IMR-90 (cell line): ENCODE data around the gene EGFL8. TPM values are rescaled to one million over a fixed set of nuclear protein-coding genes. Genes with fewer than 3 reads are reported as not detected.

ENCODE experiments used
- ATAC-seq: fragments of 200-7000 bp; cut with Tn5 transposase; 2 replicates; pipeline ENCODE4 v1.9.1; 2020; ENCODE audit warnings: low read depth, mild to moderate bottlenecking, moderate library complexity
- BruUV-seq: library from RNA; stranded (reverse); fragments of 400-500 nt; replicated peaks from 2 replicates; lab custom pipeline; 2021; lab: Mats Ljungman, UMichigan
- CTCF ChIA-PET: fragments of 300-600 bp; formaldehyde crosslinking; extraction: SDS; loops from one replicate; lab custom pipeline; 2021; ENCODE audit warnings: antibody characterized with exemption; lab: Yijun Ruan, JAX
- POLR2A ChIA-PET: fragments of 300-600 bp; sonication (Branson Sonifier 250); formaldehyde crosslinking; loops from one replicate; lab custom pipeline; 2022; ENCODE audit warnings: antibody characterized with exemption; ENCODE audit not compliant: unreplicated experiment; lab: Charles Lee
- DNase-seq: peaks from one replicate; pipeline ENCODE4 v3.0.0; 2013
- H2AFZ ChIP-seq: replicated peaks from 2 replicates; pipeline ENCODE3; 2013; ENCODE audit warnings: low read length, mild to moderate bottlenecking; ENCODE audit not compliant: poor library complexity
- H2AK5ac ChIP-seq: 2 replicates; pipeline ENCODE4 v1.6.1; 2013; ENCODE audit warnings: low read depth, low read length, inconsistent platforms
- H2AK9ac ChIP-seq: replicated peaks from 2 replicates; pipeline ENCODE3; 2013; ENCODE audit warnings: mild to moderate bottlenecking, low read depth, low read length, moderate library complexity; ENCODE audit not compliant: poor library complexity
- H2BK120ac ChIP-seq: 2 replicates; pipeline ENCODE4 v1.6.1; 2013; ENCODE audit warnings: low read depth, low read length, inconsistent platforms
- H2BK15ac ChIP-seq: 3 replicates; pipeline ENCODE4 v1.6.1; 2013; ENCODE audit warnings: low read depth, low read length, inconsistent platforms
- H2BK20ac ChIP-seq: 2 replicates; pipeline ENCODE4 v1.6.1; 2013; ENCODE audit warnings: low read depth, mild to moderate bottlenecking, inconsistent platforms, low read length, moderate library complexity
- H2BK5ac ChIP-seq: 2 replicates; pipeline ENCODE4 v1.6.1; 2013; ENCODE audit warnings: mild to moderate bottlenecking, low read depth, low read length, inconsistent platforms; ENCODE audit not compliant: poor library complexity, severe bottlenecking
- H3K14ac ChIP-seq: replicated peaks from 2 replicates; pipeline ENCODE4 v1.6.1; 2013; ENCODE audit warnings: low read depth, low read length, inconsistent platforms
- H3K18ac ChIP-seq: 2 replicates; pipeline ENCODE4 v1.6.1; 2013; ENCODE audit warnings: low read depth, low read length, control low read depth
- H3K23ac ChIP-seq: 2 replicates; pipeline ENCODE4 v1.6.1; 2013; ENCODE audit warnings: low read depth, low read length, inconsistent platforms
- H3K27ac ChIP-seq: 2 replicates; pipeline ENCODE4 v1.5.1; 2013; ENCODE audit warnings: mild to moderate bottlenecking, control low read depth, low read length; ENCODE audit not compliant: insufficient read depth
- H3K27me3 ChIP-seq: 2 replicates; pipeline ENCODE4 v1.6.1; 2013; ENCODE audit warnings: low read length; ENCODE audit not compliant: control insufficient read depth, insufficient read depth
- H3K36me3 ChIP-seq: 2 replicates; pipeline ENCODE4 v1.6.1; 2013; ENCODE audit warnings: low read length, mixed read lengths; ENCODE audit not compliant: control insufficient read depth, insufficient read depth
- H3K4ac ChIP-seq: 2 replicates; pipeline ENCODE4 v1.6.1; 2013; ENCODE audit warnings: low read depth, low read length, inconsistent platforms
- H3K4me1 ChIP-seq: 2 replicates; pipeline ENCODE4 v1.6.1; 2013; ENCODE audit warnings: low read length, mixed read lengths; ENCODE audit not compliant: control insufficient read depth, insufficient read depth
- H3K4me2 ChIP-seq: 2 replicates; pipeline ENCODE4 v1.6.1; 2013; ENCODE audit warnings: low read depth, mild to moderate bottlenecking, control low read depth, low read length, moderate library complexity
- H3K4me3 ChIP-seq: 2 replicates; pipeline ENCODE4 v1.5.1; 2013; ENCODE audit warnings: low read depth, mild to moderate bottlenecking, control low read depth, low read length, moderate library complexity; ENCODE audit not compliant: insufficient read depth
- H3K56ac ChIP-seq: 2 replicates; pipeline ENCODE4 v1.6.1; 2013; ENCODE audit warnings: low read length, inconsistent platforms; ENCODE audit not compliant: insufficient read depth; ENCODE audit errors: extremely low read depth
- H3K79me1 ChIP-seq, 2 experiments: 2 replicates each; pipeline ENCODE4 v1.6.1; 2013; ENCODE audit warnings: low read length in 2 of 2, inconsistent platforms in 1 of 2, low read depth in 1 of 2
- H3K9ac ChIP-seq: 2 replicates; pipeline ENCODE4 v1.6.1; 2013; ENCODE audit warnings: low read depth, low read length, control low read depth
- H3K9me1 ChIP-seq: 2 replicates; pipeline ENCODE4 v1.6.1; 2013; ENCODE audit warnings: low read length, inconsistent platforms; ENCODE audit not compliant: insufficient read depth
- H3K9me3 ChIP-seq: 2 replicates; pipeline ENCODE4 v1.6.1; 2013; ENCODE audit warnings: low read length; ENCODE audit not compliant: control insufficient read depth, insufficient read depth
- H4K20me1 ChIP-seq: 2 replicates; pipeline ENCODE4 v1.6.1; 2013; ENCODE audit warnings: low read length, inconsistent platforms; ENCODE audit not compliant: insufficient read depth
- H4K5ac ChIP-seq: 2 replicates; pipeline ENCODE4 v1.6.1; 2013; ENCODE audit warnings: mild to moderate bottlenecking, low read depth, low read length, control low read depth
- H4K8ac ChIP-seq, 2 experiments: 2 replicates each; pipeline ENCODE4 v1.6.1; 2013; ENCODE audit warnings: low read depth in 2 of 2, low read length in 2 of 2, control low read depth in 1 of 2, inconsistent platforms in 1 of 2
- H4K91ac ChIP-seq: 2 replicates; pipeline ENCODE4 v1.6.1; 2013; ENCODE audit warnings: low read depth, low read length, inconsistent platforms; ENCODE audit not compliant: insufficient read depth
- CEBPB ChIP-seq: IDR thresholded peaks from 2 replicates; pipeline ENCODE4 v1.6.1; 2012; ENCODE audit warnings: low read depth, low read length, improper control_type of control experiment
- RCOR1 ChIP-seq: IDR thresholded peaks from 2 replicates; pipeline ENCODE4 v1.6.1; 2012; ENCODE audit warnings: mild to moderate bottlenecking, low read length, improper control_type of control experiment; ENCODE audit not compliant: insufficient replicate concordance
- WGBS, 2 experiments: methylation state at CpG; one replicate each; pipeline versions ENCODE4 v1.1.5 to v1.1.7; 2013; ENCODE audit warnings: missing lambda C conversion rate in 2 of 2; ENCODE audit not compliant: insufficient read length in 1 of 2; ENCODE audit errors: extremely low coverage in 2 of 2; 5-methylcytosine and 5-hydroxymethylcytosine counted together
- dilution Hi-C: fragments of 300-500 bp; cut with HindIII; formaldehyde crosslinking; loops from one replicate; pipeline ENCODE4 v1.14.3; 2018; ENCODE audit warnings: low sequenced_read_pairs; ENCODE audit not compliant: unreplicated experiment
- in situ Hi-C: fragments of 300-500 bp; cut with MboI; formaldehyde crosslinking; loops from 3 replicates; pipeline ENCODE4 v1.14.3; 2019; ENCODE audit warnings: low sequenced_read_pairs, inconsistent platforms, mixed read lengths
- intact Hi-C: fragments of 100-400 bp; cut with micrococcal nuclease; formaldehyde crosslinking; loops from 2 replicates; pipeline ENCODE4 v1.10.0; 2022
- polyA plus RNA-seq, 3 experiments: library from polyadenylated mRNA; depleted of rRNA; stranded (reverse); fragments of >200 nt; gene quantifications; 2 replicates each; pipeline ENCODE4 v1.2.3, GENCODE V29; 2012; ENCODE audit warnings: low replicate concordance in 1 of 3
- total RNA-seq: library from RNA; depleted of rRNA; stranded (reverse); fragments of >200 nt; gene quantifications from 2 replicates; pipeline ENCODE4 v1.2.3, GENCODE V29; 2012

Gene EGFL8
- total and polyA plus RNA-seq, 2 of the 4 experiments (the other 2 are of a cell fraction): 0.18 to 4.7 TPM

- Histone ChIP-seq H3K14ac (no peak overlapping the region), H3K4me3 (no peak overlapping the region), H3K27me3 (peaks cover 27% of the 10 kb centered on the region), H3K36me3 (peaks cover 2% of the 10 kb centered on the region; the same call in 1 of the 2 replicates), H3K79me1 (peaks cover 0 to 3% of the 10 kb centered on the region in 2 experiments; a peak in 1 of 4 replicates), H3K18ac (no peak overlapping the region), H3K9ac (no peak overlapping the region), H2BK15ac (no peak overlapping the region), H2AK5ac (no peak overlapping the region), H3K9me3 (peaks cover 2% of the 10 kb centered on the region; the same call in 1 of the 2 replicates), H3K9me1 (0 out of 2 replicates have a peak, but pooled peaks cover 4% of the 10 kb centered on the region), H4K20me1 (no peaks in the 10 kb centered on the region), H3K4ac (no peak overlapping the region), H3K56ac (no peak overlapping the region), H2BK5ac (no peak overlapping the region), H2BK120ac (no peak overlapping the region), H4K91ac (no peak overlapping the region), H2AFZ (no peak overlapping the region), H3K27ac (no peak overlapping the region), H2BK20ac (no peak overlapping the region), H3K4me1 (peaks cover 11% of the 10 kb centered on the region), H4K8ac (no peak overlapping the region), H3K4me2 (no peak overlapping the region), H3K23ac (no peak overlapping the region), H4K5ac (no peak overlapping the region), H2AK9ac (no peak overlapping the region)
- no CpG with 5 or more reads among the region's 4 CpGs for whole genome bisulfite sequencing, 2 experiments
- BruUV-seq: no TSS peak
- POLR2A ChIA-PET: interaction anchor here (0.6 kb wide), 1 partner anchor 19 kb away, joined by 8 read pairs; the partner anchor contains the start of gene ATF6B
- DNase-seq (no peak), ATAC-seq (no peak)
- CTCF ChIA-PET: interaction anchor here (0.9 to 1.3 kb wide), 2 partner anchors 11 to 12 kb away, joined by 4 to 5 read pairs; no protein-coding TSS in a partner anchor
- in situ Hi-C loops (no loop called here), dilution Hi-C loops (no loop called here), intact Hi-C loops (no loop called here)
- no peak for TF ChIP-seq RCOR1
- TF ChIP-seq CEBPB: no peak
These were observed 16.8 kb upstream of the EGFL8 start for GRCh38 chr6:32147401-32148132.
